SK-N-MC (cell line): ENCODE results near the gene SPOPL.

Experiments
- DNase-seq: peaks from one replicate; pipeline ENCODE4 v3.0.0-alpha.2; 2011; ENCODE audit warnings: low read depth, low spot score
- H3K27ac ChIP-seq: fragments of 200-600 bp; sonication (generic); 2 replicates; pipeline ENCODE4 v1.5.1; 2016; ENCODE audit warnings: mixed run types
- H3K36me3 ChIP-seq: fragments of 200-600 bp; sonication (generic); 2 replicates; pipeline ENCODE4 v1.6.1; 2017; ENCODE audit warnings: antibody characterized with exemption, low read length, mixed read lengths; ENCODE audit not compliant: insufficient read depth
- H3K4me3 ChIP-seq: fragments of 200-600 bp; sonication (generic); 2 replicates; pipeline ENCODE4 v1.5.1; 2016
- H3K9ac ChIP-seq: fragments of 200-600 bp; sonication (generic); 2 replicates; pipeline ENCODE4 v1.8.0; 2017; ENCODE audit warnings: mixed run types, mixed read lengths; ENCODE audit not compliant: insufficient read length
- H3K9me3 ChIP-seq: fragments of 200-600 bp; sonication (generic); 2 replicates; pipeline ENCODE4 v1.6.1; 2017; ENCODE audit warnings: low read depth, mild to moderate bottlenecking, antibody characterized with exemption, low read length, moderate library complexity, mixed read lengths
- EZH2 ChIP-seq: fragments of 200-600 bp; sonication (generic); IDR thresholded peaks from one replicate; pipeline ENCODE4 v1.6.1; 2017; ENCODE audit warnings: antibody characterized with exemption
- FOXP2 ChIP-seq: optimal IDR thresholded peaks from 2 replicates; pipeline ENCODE3; 2011; ENCODE audit warnings: mild to moderate bottlenecking, moderate library complexity; ENCODE audit not compliant: insufficient read depth; ENCODE audit errors: extremely low read length, control extremely low read depth
- POLR2AphosphoS5 ChIP-seq: IDR thresholded peaks from 2 replicates; pipeline ENCODE4 v1.6.1; 2012; ENCODE audit warnings: mild to moderate bottlenecking, low read depth, low read length, borderline replicate concordance

SPOPL gene

GRCh38 chr2:138491495-138491862, 10.1 kb upstream of the SPOPL start:
- Histone ChIP-seq H3K9ac (no peak overlapping the region), H3K4me3 (no peak overlapping the region), H3K9me3 (no peaks in the 10 kb centered on the region), H3K36me3 (no peaks in the 10 kb centered on the region), H3K27ac (no peak overlapping the region)
- no peak for TF ChIP-seq FOXP2
- TF ChIP-seq POLR2AphosphoS5: no peak
- TF ChIP-seq EZH2: no peak
- no peak for DNase-seq

- no peaks in the 10 kb centered on the region for H3K9me3 ChIP-seq
- no peak overlapping the region for H3K9ac ChIP-seq
- H3K36me3 ChIP-seq: no peaks in the 10 kb centered on the region
- H3K4me3 ChIP-seq: no peak overlapping the region
- TF ChIP-seq EZH2 (no peak), POLR2AphosphoS5 (no peak), FOXP2 (no peak)
- no peak overlapping the region for H3K27ac ChIP-seq
- no peak for DNase-seq
Measured at GRCh38 chr2:138492160-138492559, 9.4 kb upstream of the SPOPL start.

GRCh38 chr2:138493334-138493733, 8.2 kb upstream of the SPOPL start:
- Histone ChIP-seq H3K36me3 (no peaks in the 10 kb centered on the region), H3K9ac (no peak overlapping the region), H3K27ac (no peak overlapping the region), H3K4me3 (no peak overlapping the region), H3K9me3 (no peaks in the 10 kb centered on the region)
- DNase-seq: no peak
- TF ChIP-seq FOXP2: no peak
- TF ChIP-seq EZH2: no peak
- no peak for TF ChIP-seq POLR2AphosphoS5

- no peak for TF ChIP-seq POLR2AphosphoS5
- no peak for TF ChIP-seq EZH2
- no peak for TF ChIP-seq FOXP2
- Histone ChIP-seq H3K36me3 (no peaks in the 10 kb centered on the region), H3K9me3 (no peaks in the 10 kb centered on the region), H3K4me3 (no peak overlapping the region), H3K27ac (no peak overlapping the region), H3K9ac (no peak overlapping the region)
- no peak for DNase-seq
Measured at GRCh38 chr2:138494265-138494966, 7.2 kb upstream of the SPOPL start.

- TF ChIP-seq POLR2AphosphoS5: no peak
- TF ChIP-seq EZH2: no peak
- TF ChIP-seq FOXP2: no peak
- Histone ChIP-seq H3K27ac (no peak overlapping the region), H3K9ac (no peak overlapping the region), H3K36me3 (no peaks in the 10 kb centered on the region), H3K4me3 (no peak overlapping the region), H3K9me3 (no peaks in the 10 kb centered on the region)
- no peak for DNase-seq
Measured at GRCh38 chr2:138495384-138495783, 6.2 kb upstream of the SPOPL start.

GRCh38 chr2:138496096-138496651, 5.4 kb upstream of the SPOPL start:
- TF ChIP-seq POLR2AphosphoS5: no peak
- TF ChIP-seq FOXP2: no peak

GRCh38 chr2:138497294-138497693, 4.3 kb upstream of the SPOPL start:
- no peak overlapping the region for H3K27ac ChIP-seq
- no peak overlapping the region for H3K4me3 ChIP-seq
- DNase-seq: no peak
- no peaks in the 10 kb centered on the region for H3K36me3 ChIP-seq
- H3K9me3 ChIP-seq: no peaks in the 10 kb centered on the region
- no peak for TF ChIP-seq EZH2
- TF ChIP-seq FOXP2: no peak
- TF ChIP-seq POLR2AphosphoS5: no peak
- no peak overlapping the region for H3K9ac ChIP-seq

More at GRCh38 chr2:138496096-138496651, 5.4 kb upstream of the SPOPL start:
- no peak for DNase-seq
- no peaks in the 10 kb centered on the region for H3K36me3 ChIP-seq
- H3K27ac ChIP-seq: no peak overlapping the region
- no peaks in the 10 kb centered on the region for H3K9me3 ChIP-seq
- H3K9ac ChIP-seq: no peak overlapping the region
- H3K4me3 ChIP-seq: no peak overlapping the region

GRCh38 chr2:138499684-138500083, 1.9 kb upstream of the SPOPL start:
- no peak for TF ChIP-seq FOXP2
- TF ChIP-seq POLR2AphosphoS5: no peak
- TF ChIP-seq EZH2: no peak
- Histone ChIP-seq H3K9ac (no peak overlapping the region), H3K27ac (no peak overlapping the region), H3K4me3 (no peak overlapping the region), H3K9me3 (no peaks in the 10 kb centered on the region), H3K36me3 (no peaks in the 10 kb centered on the region)
- no peak for DNase-seq
